HCT116 (cell line): ENCODE data around the gene MBD3L5.

ENCODE experiments used
- EGR1 ChIP-seq: IDR thresholded peaks from 2 replicates; pipeline ENCODE4 v1.6.1; 2012; ENCODE audit warnings: low read depth
- EZH2phosphoT487 ChIP-seq: fragments of 200-600 bp; IDR thresholded peaks from 2 replicates; pipeline ENCODE4 v1.6.1; 2018; ENCODE audit warnings: antibody characterized with exemption, borderline replicate concordance
- JUND ChIP-seq: IDR thresholded peaks from 2 replicates; pipeline ENCODE4 v1.6.1; 2012
- POLR2AphosphoS5 ChIP-seq: IDR thresholded peaks from 2 replicates; pipeline ENCODE4 v1.6.1; 2011; ENCODE audit warnings: mild to moderate bottlenecking, low read depth, low read length, moderate library complexity
- SIN3A ChIP-seq: IDR thresholded peaks from 2 replicates; pipeline ENCODE4 v1.6.1; 2012; ENCODE audit warnings: low read depth
- SP1 ChIP-seq: IDR thresholded peaks from 2 replicates; pipeline ENCODE4 v1.6.1; 2012; ENCODE audit warnings: low read depth
- SRF ChIP-seq: IDR thresholded peaks from 2 replicates; pipeline ENCODE4 v1.6.1; 2012; ENCODE audit warnings: low read depth
- TCF7L2 ChIP-seq: IDR thresholded peaks from 2 replicates; pipeline ENCODE4 v1.7.0; 2011; ENCODE audit warnings: borderline replicate concordance, inconsistent platforms; ENCODE audit not compliant: insufficient read depth, insufficient read length; ENCODE audit errors: extremely low read depth
- ZNF274 ChIP-seq: fragments of 200-500 bp; sonication (Bioruptor generic); IDR thresholded peaks from 2 replicates; pipeline ENCODE4 v1.6.1; 2014; ENCODE audit warnings: mild to moderate bottlenecking, low read depth, low read length, inconsistent platforms
- TF ChIP-seq, protein P1 (sequence below), 3 experiments: fragments of 200-600 bp in 1 of 3; sonication (generic) in 1 of 3; IDR thresholded peaks in 2 of 3; conservative IDR thresholded peaks in 1 of 3; 2 replicates each; pipeline ENCODE4 v1.5.1; 2012 to 2017; ENCODE audit warnings: low read depth in 2 of 3, low read length in 2 of 3, antibody characterized with exemption in 1 of 3, borderline replicate concordance in 1 of 3, control low read depth in 1 of 3, mild to moderate bottlenecking in 1 of 3, mixed read lengths in 1 of 3, mixed run types in 1 of 3, moderate library complexity in 1 of 3; ENCODE audit not compliant: insufficient read depth in 1 of 3
- TF ChIP-seq, protein P2 (sequence below): IDR thresholded peaks from 2 replicates; pipeline ENCODE4 v1.6.1; 2012

DNA sequence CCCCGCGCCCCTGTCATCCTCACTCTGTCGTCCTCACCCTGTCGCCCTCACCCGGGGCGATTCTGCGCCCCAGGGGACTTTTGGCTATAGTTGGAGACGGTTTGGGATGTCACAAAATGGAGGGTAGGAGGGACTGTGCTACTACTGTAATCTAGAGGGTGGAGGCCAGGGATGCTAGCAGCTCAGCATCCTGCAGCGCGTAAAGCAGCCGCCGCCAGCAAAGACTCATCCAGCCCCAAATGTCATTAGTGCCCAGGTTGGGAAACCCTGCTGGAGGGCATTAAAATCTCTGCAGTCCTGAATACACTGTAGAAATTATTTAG is 39.5 kb downstream of the MBD3L5 start:
- TF ChIP-seq, protein P1, sequence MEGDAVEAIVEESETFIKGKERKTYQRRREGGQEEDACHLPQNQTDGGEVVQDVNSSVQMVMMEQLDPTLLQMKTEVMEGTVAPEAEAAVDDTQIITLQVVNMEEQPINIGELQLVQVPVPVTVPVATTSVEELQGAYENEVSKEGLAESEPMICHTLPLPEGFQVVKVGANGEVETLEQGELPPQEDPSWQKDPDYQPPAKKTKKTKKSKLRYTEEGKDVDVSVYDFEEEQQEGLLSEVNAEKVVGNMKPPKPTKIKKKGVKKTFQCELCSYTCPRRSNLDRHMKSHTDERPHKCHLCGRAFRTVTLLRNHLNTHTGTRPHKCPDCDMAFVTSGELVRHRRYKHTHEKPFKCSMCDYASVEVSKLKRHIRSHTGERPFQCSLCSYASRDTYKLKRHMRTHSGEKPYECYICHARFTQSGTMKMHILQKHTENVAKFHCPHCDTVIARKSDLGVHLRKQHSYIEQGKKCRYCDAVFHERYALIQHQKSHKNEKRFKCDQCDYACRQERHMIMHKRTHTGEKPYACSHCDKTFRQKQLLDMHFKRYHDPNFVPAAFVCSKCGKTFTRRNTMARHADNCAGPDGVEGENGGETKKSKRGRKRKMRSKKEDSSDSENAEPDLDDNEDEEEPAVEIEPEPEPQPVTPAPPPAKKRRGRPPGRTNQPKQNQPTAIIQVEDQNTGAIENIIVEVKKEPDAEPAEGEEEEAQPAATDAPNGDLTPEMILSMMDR (IDR thresholded peaks at IDR 0.05 in 2 of 3, conservative IDR thresholded peaks at IDR 0.05 in 1 of 3; ENCODE audit: borderline replicate concordance in 1 of 3, insufficient read depth in 1 of 3, low read depth in 2 of 3, low read length in 2 of 3): no peak
- TF ChIP-seq, protein P2, sequence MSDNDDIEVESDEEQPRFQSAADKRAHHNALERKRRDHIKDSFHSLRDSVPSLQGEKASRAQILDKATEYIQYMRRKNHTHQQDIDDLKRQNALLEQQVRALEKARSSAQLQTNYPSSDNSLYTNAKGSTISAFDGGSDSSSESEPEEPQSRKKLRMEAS: no peak
- no peak for TF ChIP-seq POLR2AphosphoS5
- no peak for TF ChIP-seq SRF
- no peak for TF ChIP-seq JUND
- TF ChIP-seq ZNF274: no peak
- TF ChIP-seq SIN3A: no peak
- TF ChIP-seq EZH2phosphoT487: no peak
- no peak for TF ChIP-seq SP1
- no peak for TF ChIP-seq EGR1
- no peak for TF ChIP-seq TCF7L2
